Naive thymus-derived CD4-positive, alpha-beta T cell (primary cell): ENCODE measurements around the gene HAS3. TPM values are rescaled to one million over a fixed set of nuclear protein-coding genes. Genes with fewer than 3 reads are reported as not detected.

Experiments used
- ATAC-seq: fragments of 150-1000 bp; cut with Tn5 transposase; 2 replicates; pipeline ENCODE4 v1.10.0; 2021; ENCODE audit warnings: mild to moderate bottlenecking, moderate library complexity
- CTCF ChIA-PET: fragments of 350-600 bp; sonication (Branson Sonifier 250); formaldehyde crosslinking; loops from one replicate; lab custom pipeline; 2021; ENCODE audit warnings: antibody characterized with exemption; lab: Charles Lee
- POLR2A ChIA-PET: fragments of 350-600 bp; sonication (Branson Sonifier 250); formaldehyde crosslinking; loops from one replicate; lab custom pipeline; 2021; ENCODE audit warnings: antibody characterized with exemption, inconsistent platforms; lab: Charles Lee
- DNase-seq, 9 donors: peaks; one replicate each; pipeline versions ENCODE4 v3.0.0 to v3.0.0-alpha.2; 2020 to 2022; ENCODE audit warnings: mixed read lengths in 1 of 9
- H3K27ac ChIP-seq: one replicate; pipeline ENCODE4 v1.7.0; 2013; ENCODE audit warnings: mild to moderate bottlenecking, low read depth, low read length, moderate library complexity
- H3K27me3 ChIP-seq, 2 donors: one replicate each; pipeline ENCODE4 v1.7.0; 2013; ENCODE audit warnings: low read length in 2 of 2, mild to moderate bottlenecking in 2 of 2, moderate library complexity in 2 of 2; ENCODE audit not compliant: control insufficient read depth in 2 of 2, insufficient read depth in 2 of 2
- H3K36me3 ChIP-seq, 3 experiments: 1 replicate in 2 of 3; 2 replicates in 1 of 3; pipeline ENCODE4 v1.7.0; 2013; ENCODE audit warnings: low read length in 3 of 3, mild to moderate bottlenecking in 3 of 3, moderate library complexity in 1 of 3; ENCODE audit not compliant: insufficient read depth in 3 of 3, control insufficient read depth in 2 of 3
- H3K4me1 ChIP-seq, 2 donors: one replicate each; pipeline ENCODE4 v1.7.0; 2013; ENCODE audit warnings: low read length in 2 of 2, mild to moderate bottlenecking in 2 of 2, moderate library complexity in 1 of 2; ENCODE audit not compliant: control insufficient read depth in 2 of 2, insufficient read depth in 2 of 2
- H3K4me3 ChIP-seq: 2 replicates; pipeline ENCODE4 v1.7.0; 2013; ENCODE audit warnings: mild to moderate bottlenecking, low read length
- H3K9me3 ChIP-seq, 3 experiments: 1 replicate in 2 of 3; 2 replicates in 1 of 3; pipeline ENCODE4 v1.7.0; 2013; ENCODE audit warnings: low read length in 3 of 3; ENCODE audit not compliant: control insufficient read depth in 2 of 3
- H3K27ac Mint-ChIP-seq, 9 donors: one replicate each; pipeline ENCODE4 v1.8.0; 2020 to 2022; ENCODE audit warnings: mixed read lengths in 9 of 9, mild to moderate bottlenecking in 8 of 9, moderate library complexity in 5 of 9, inconsistent platforms in 2 of 9
- H3K27me3 Mint-ChIP-seq, 5 donors: one replicate each; pipeline ENCODE4 v1.8.0; 2021 to 2022; ENCODE audit warnings: mixed read lengths in 5 of 5, mild to moderate bottlenecking in 1 of 5
- H3K36me3 Mint-ChIP-seq, 5 donors: one replicate each; pipeline ENCODE4 v1.8.0; 2020 to 2022; ENCODE audit warnings: mixed read lengths in 5 of 5, mild to moderate bottlenecking in 3 of 5, inconsistent platforms in 1 of 5
- H3K4me1 Mint-ChIP-seq, 7 donors: one replicate each; pipeline ENCODE4 v1.8.0; 2020 to 2022; ENCODE audit warnings: mixed read lengths in 7 of 7, mild to moderate bottlenecking in 3 of 7, inconsistent platforms in 1 of 7
- H3K4me3 Mint-ChIP-seq, 10 donors: one replicate each; pipeline ENCODE4 v1.8.0; 2020 to 2022; ENCODE audit warnings: mild to moderate bottlenecking in 10 of 10, mixed read lengths in 10 of 10, moderate library complexity in 6 of 10, inconsistent platforms in 2 of 10
- H3K9me3 Mint-ChIP-seq, 11 donors: one replicate each; pipeline ENCODE4 v1.8.0; 2020 to 2022; ENCODE audit warnings: mixed read lengths in 11 of 11, mild to moderate bottlenecking in 4 of 11, inconsistent platforms in 1 of 11, moderate library complexity in 1 of 11
- intact Hi-C, 2 donors: fragments of 100-400 bp; cut with micrococcal nuclease; formaldehyde crosslinking; loops; one replicate each; pipeline ENCODE4 v1.15.1; 2023
- polyA plus RNA-seq, 2 donors: library from polyadenylated mRNA; unstranded; fragments of 300-500 nt; fragmentation: Illumina TruSeq; gene quantifications; one replicate each; pipeline ENCODE4 v1.2.3, GENCODE V29; 2021
- total RNA-seq, 6 experiments: library from RNA in 5 of 6; stranded (reverse) in 5 of 6; gene quantifications; 1 replicate in 5 of 6; 2 replicates in 1 of 6; pipeline ENCODE4 v1.2.3 and lab custom pipeline; 2021 to 2026

HAS3 gene
- total and polyA plus RNA-seq, 7 experiments from 2014 or later: 0.24 to 4.2 (median 2.9) TPM; not detected in 1

DNA sequence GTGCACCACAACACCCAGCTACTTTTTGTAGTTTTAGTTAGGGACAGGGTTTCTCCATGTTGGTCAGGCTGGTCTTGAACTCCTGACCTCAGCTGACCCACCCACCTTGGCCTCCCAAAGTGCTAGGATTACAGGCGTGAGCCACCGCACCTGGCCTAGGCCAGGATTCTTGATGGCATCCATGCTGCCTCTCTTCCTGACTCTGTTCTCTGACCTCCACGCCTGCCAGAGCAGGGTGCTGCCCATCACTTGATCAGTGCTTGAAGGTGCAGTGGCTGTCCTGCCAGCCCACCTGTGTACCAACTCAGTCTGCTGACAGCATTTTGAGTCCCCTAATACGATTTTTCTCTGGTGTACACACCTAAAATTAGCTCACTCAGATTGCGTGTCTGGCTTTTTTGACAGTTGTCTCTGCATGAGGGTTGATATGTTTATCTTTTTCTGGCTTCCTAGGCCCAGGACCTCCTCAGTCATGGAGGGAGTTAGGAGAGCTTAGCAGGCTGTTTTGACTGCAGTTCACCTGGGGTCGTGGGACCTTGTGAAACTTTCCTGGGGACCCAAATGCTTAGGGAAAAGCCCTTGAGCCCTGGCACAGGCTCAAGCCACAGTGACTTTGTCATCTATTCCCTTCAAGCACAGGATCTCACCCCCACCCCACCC, 5.9 kb downstream of the HAS3 start:
- Mint-ChIP-seq H3K4me3 (no peak overlapping the region), H3K4me1 (peaks cover 4 to 26% (median 15%) of the 10 kb centered on the region in 7 donors), H3K27ac (no peak overlapping the region), H3K9me3 (no peaks in the 10 kb centered on the region), H3K36me3 (peaks cover 6 to 31% (median 27%) of the 10 kb centered on the region in 5 donors), H3K27me3 (peaks cover 19 to 28% (median 20%) of the 10 kb centered on the region in 5 donors)
- H3K27ac ChIP-seq: no peak overlapping the region
- ATAC-seq: no peak
- peaks cover 3 to 24% of the 10 kb centered on the region in 2 donors for H3K4me1 ChIP-seq
- peaks cover 0 to 16% of the 10 kb centered on the region in 2 donors for H3K27me3 ChIP-seq
- H3K4me3 ChIP-seq: no peak overlapping the region
- H3K9me3 ChIP-seq: no peaks in the 10 kb centered on the region
- ChIA-PET CTCF (interaction anchor here (0.5 kb wide), 1 partner anchor 142 kb away, joined by 3 read pairs; no protein-coding TSS in a partner anchor), POLR2A (no interaction called here)
- intact Hi-C loops: no loop called here
- DNase-seq: no peak
- H3K36me3 ChIP-seq: peaks cover 0 to 38% (median 0%) of the 10 kb centered on the region in 3 experiments

DNA sequence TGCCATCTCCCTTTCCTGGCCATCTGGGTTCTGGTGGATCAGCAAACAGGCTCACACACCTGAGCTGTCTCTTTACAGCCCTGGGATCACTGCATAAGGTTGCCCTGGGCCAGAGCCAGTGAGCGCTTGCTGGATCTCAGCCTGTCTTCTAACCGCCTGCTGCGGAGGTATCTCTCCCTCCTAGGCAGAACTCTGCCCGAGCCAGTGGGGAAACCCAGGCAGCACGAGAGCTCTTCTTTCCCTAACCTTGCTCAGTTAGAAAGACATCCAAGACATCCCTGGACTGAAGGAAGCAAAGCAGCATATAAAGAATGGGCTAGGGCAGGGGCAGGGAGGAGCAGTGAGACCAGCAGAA, 6.4 kb downstream of the HAS3 start:
- ATAC-seq (no peak), DNase-seq (no peak)
- no peak overlapping the region for H3K4me3 Mint-ChIP-seq
- H3K27ac Mint-ChIP-seq: no peak overlapping the region
- Histone ChIP-seq H3K27me3 (peaks cover 0 to 15% of the 10 kb centered on the region in 2 donors), H3K9me3 (no peaks in the 10 kb centered on the region), H3K4me3 (no peak overlapping the region), H3K27ac (no peak overlapping the region), H3K4me1 (peaks cover 0 to 19% of the 10 kb centered on the region in 2 donors), H3K36me3 (peaks cover 0 to 41% (median 0%) of the 10 kb centered on the region in 3 experiments)
- ChIA-PET CTCF (no interaction called here), POLR2A (interaction anchor here (0.6 kb wide), 1 partner anchor 264 kb away, joined by 4 read pairs; no protein-coding TSS in a partner anchor)
- intact Hi-C loops: no loop called here
- H3K36me3 Mint-ChIP-seq: peaks cover 5 to 35% (median 27%) of the 10 kb centered on the region in 5 donors
- peaks cover 17 to 26% (median 18%) of the 10 kb centered on the region in 5 donors for H3K27me3 Mint-ChIP-seq
- peaks cover 4 to 24% (median 13%) of the 10 kb centered on the region in 7 donors for H3K4me1 Mint-ChIP-seq
- no peaks in the 10 kb centered on the region for H3K9me3 Mint-ChIP-seq

DNA sequence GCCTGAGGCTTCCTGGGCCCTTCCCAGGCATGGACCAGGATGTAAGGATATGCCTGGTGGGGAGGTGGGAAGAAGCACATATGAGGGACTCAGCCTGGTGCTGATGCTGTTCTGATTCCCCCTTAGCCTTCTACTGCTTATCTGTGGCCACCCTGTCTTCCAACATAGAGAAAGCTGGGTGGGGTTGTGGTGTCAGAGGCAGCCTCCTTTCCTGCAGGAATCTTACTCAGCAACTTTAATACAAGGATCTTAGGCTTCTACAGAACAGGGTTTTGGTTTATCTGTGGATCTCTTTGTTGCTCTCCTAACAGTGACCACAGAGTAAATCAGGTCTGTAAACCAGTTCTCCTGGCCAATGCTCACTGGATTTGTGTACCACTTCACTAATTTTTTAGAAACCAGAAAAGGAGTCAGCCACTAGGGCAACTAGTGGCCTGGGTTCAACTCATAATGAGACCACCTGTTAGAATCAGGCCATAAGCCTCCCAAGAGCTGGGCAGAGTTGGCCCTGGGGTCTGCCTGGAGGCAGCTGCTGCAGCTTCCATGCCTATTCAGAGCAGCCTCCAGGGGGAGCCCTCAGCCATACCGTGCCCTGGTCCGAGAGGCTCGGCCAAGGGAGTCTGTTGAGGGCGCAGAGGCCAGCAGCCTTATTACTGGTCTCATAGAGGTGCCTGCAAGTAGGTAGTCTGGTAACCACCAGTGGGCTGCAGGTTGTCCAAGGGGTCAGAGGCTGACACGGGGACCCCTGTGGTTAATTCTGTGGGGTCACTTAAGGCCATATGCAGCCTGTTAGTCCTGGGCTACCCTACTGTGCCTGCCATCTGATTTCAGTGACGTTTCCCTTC, 7.1 kb downstream of the HAS3 start:
- peaks cover 0 to 13% of the 10 kb centered on the region in 2 donors for H3K4me1 ChIP-seq
- ChIA-PET POLR2A (interaction anchor here (0.6 kb wide), 1 partner anchor 265 kb away, joined by 4 read pairs; no protein-coding TSS in a partner anchor), CTCF (interaction anchor here (0.5 to 3.0 kb wide), 4 partner anchors 8 to 19 kb away, joined by 3 to 10 read pairs (median 4); no protein-coding TSS in a partner anchor)
- peaks cover 0 to 47% (median 0%) of the 10 kb centered on the region in 3 experiments for H3K36me3 ChIP-seq
- Mint-ChIP-seq H3K27me3 (peaks cover 12 to 21% (median 13%) of the 10 kb centered on the region in 5 donors), H3K4me3 (no peak overlapping the region), H3K4me1 (peaks cover 2 to 20% (median 9%) of the 10 kb centered on the region in 7 donors), H3K27ac (no peak overlapping the region), H3K9me3 (no peaks in the 10 kb centered on the region), H3K36me3 (peaks cover 5 to 37% (median 27%) of the 10 kb centered on the region in 5 donors)
- intact Hi-C loops: no loop called here
- peaks cover 0 to 8% of the 10 kb centered on the region in 2 donors for H3K27me3 ChIP-seq
- H3K4me3 ChIP-seq: no peak overlapping the region
- H3K27ac ChIP-seq: no peak overlapping the region
- peak in 4 of 9 donors; percentile 10 to 60 (median 32) for DNase-seq
- no peaks in the 10 kb centered on the region for H3K9me3 ChIP-seq
- peak; percentile 77 for ATAC-seq

DNA sequence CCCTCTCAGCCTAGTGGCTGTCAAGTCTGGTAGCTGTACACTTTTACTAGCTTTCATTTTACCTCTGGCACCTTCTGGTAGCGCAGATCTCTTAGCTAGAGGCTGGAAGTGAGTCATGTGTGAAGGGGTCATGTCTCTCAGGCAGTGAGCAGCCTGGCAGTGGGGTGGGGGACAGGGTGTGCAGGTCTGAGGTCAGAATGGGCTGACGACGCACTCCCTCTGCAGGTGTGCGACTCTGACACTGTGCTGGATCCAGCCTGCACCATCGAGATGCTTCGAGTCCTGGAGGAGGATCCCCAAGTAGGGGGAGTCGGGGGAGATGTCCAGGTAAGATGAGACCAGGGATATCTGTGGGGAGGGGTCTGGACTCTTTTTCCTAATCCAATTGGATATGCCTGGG, 7.8 kb downstream of the HAS3 start:
- DNase-seq (no peak), ATAC-seq (no peak)
- ChIA-PET CTCF (interaction anchor here (0.6 to 3.0 kb wide), 4 partner anchors 8 to 46 kb away, joined by 3 to 10 read pairs (median 4); no protein-coding TSS in a partner anchor), POLR2A (interaction anchor here (0.6 kb wide), 1 partner anchor 85 kb away, joined by 3 read pairs; no protein-coding TSS in a partner anchor)
- Mint-ChIP-seq H3K36me3 (peaks cover 6 to 44% (median 29%) of the 10 kb centered on the region in 5 donors), H3K27me3 (peaks cover 6 to 16% (median 10%) of the 10 kb centered on the region in 5 donors), H3K27ac (no peak overlapping the region), H3K4me1 (peaks cover 2 to 18% (median 9%) of the 10 kb centered on the region in 7 donors), H3K4me3 (no peak overlapping the region), H3K9me3 (no peaks in the 10 kb centered on the region)
- H3K27ac ChIP-seq: no peak overlapping the region
- H3K4me3 ChIP-seq: no peak overlapping the region
- H3K27me3 ChIP-seq: peaks cover 0 to 2% of the 10 kb centered on the region in 2 donors
- intact Hi-C loops: no loop called here
- H3K9me3 ChIP-seq: no peaks in the 10 kb centered on the region
- peaks cover 0 to 6% of the 10 kb centered on the region in 2 donors for H3K4me1 ChIP-seq
- peaks cover 0 to 54% (median 0%) of the 10 kb centered on the region in 3 experiments for H3K36me3 ChIP-seq

DNA sequence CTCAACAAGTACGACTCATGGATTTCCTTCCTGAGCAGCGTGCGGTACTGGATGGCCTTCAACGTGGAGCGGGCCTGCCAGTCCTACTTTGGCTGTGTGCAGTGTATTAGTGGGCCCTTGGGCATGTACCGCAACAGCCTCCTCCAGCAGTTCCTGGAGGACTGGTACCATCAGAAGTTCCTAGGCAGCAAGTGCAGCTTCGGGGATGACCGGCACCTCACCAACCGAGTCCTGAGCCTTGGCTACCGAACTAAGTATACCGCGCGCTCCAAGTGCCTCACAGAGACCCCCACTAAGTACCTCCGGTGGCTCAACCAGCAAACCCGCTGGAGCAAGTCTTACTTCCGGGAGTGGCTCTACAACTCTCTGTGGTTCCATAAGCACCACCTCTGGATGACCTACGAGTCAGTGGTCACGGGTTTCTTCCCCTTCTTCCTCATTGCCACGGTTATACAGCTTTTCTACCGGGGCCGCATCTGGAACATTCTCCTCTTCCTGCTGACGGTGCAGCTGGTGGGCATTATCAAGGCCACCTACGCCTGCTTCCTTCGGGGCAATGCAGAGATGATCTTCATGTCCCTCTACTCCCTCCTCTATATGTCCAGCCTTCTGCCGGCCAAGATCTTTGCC, 9.0 kb downstream of the HAS3 start:
- Histone ChIP-seq H3K4me3 (no peak overlapping the region), H3K36me3 (peaks cover 0 to 62% (median 3%) of the 10 kb centered on the region in 3 experiments), H3K27me3 (no peaks in the 10 kb centered on the region), H3K9me3 (no peaks in the 10 kb centered on the region), H3K4me1 (no peaks in the 10 kb centered on the region), H3K27ac (no peak overlapping the region)
- Mint-ChIP-seq H3K4me1 (peaks cover 2 to 16% (median 10%) of the 10 kb centered on the region in 7 donors), H3K27ac (no peak overlapping the region), H3K9me3 (no peaks in the 10 kb centered on the region), H3K4me3 (no peak overlapping the region), H3K36me3 (peaks cover 3 to 46% (median 23%) of the 10 kb centered on the region in 5 donors), H3K27me3 (peaks cover 0 to 6% (median 5%) of the 10 kb centered on the region in 5 donors)
- ATAC-seq: no peak
- no peak for DNase-seq
- CTCF ChIA-PET: interaction anchor here (3.0 kb wide), 1 partner anchor 9 kb away, joined by 10 read pairs; no protein-coding TSS in a partner anchor
- intact Hi-C loops: no loop called here
- POLR2A ChIA-PET: interaction anchor here (0.6 kb wide), 1 partner anchor 1977 kb away, joined by 6 read pairs; no protein-coding TSS in a partner anchor

DNA sequence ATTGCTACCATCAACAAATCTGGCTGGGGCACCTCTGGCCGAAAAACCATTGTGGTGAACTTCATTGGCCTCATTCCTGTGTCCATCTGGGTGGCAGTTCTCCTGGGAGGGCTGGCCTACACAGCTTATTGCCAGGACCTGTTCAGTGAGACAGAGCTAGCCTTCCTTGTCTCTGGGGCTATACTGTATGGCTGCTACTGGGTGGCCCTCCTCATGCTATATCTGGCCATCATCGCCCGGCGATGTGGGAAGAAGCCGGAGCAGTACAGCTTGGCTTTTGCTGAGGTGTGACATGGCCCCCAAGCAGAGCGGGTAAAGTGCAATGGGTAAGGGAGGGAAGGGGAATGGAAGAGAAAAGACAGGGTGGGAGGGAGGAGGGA, 9.5 kb downstream of the HAS3 start:
- Mint-ChIP-seq H3K4me3 (no peak overlapping the region), H3K27ac (no peak overlapping the region), H3K9me3 (no peaks in the 10 kb centered on the region), H3K36me3 (peaks cover 0 to 41% (median 20%) of the 10 kb centered on the region in 5 donors), H3K4me1 (peaks cover 2 to 16% (median 10%) of the 10 kb centered on the region in 7 donors), H3K27me3 (peaks cover 0 to 5% (median 0%) of the 10 kb centered on the region in 5 donors)
- ATAC-seq (no peak), DNase-seq (no peak)
- no peaks in the 10 kb centered on the region for H3K27me3 ChIP-seq
- ChIA-PET POLR2A (no interaction called here), CTCF (interaction anchor here (3.0 kb wide), 1 partner anchor 9 kb away, joined by 10 read pairs; no protein-coding TSS in a partner anchor)
- intact Hi-C loops: no loop called here
- H3K9me3 ChIP-seq: no peaks in the 10 kb centered on the region
- no peak overlapping the region for H3K4me3 ChIP-seq
- no peaks in the 10 kb centered on the region for H3K4me1 ChIP-seq
- H3K36me3 ChIP-seq: peaks cover 0 to 63% (median 3%) of the 10 kb centered on the region in 3 experiments
- H3K27ac ChIP-seq: no peak overlapping the region
